HG03039 (cell line): Measurements from ENCODE around the gene ALG3.
"Not testable (repeated sequence)": the region's sequence is repeated elsewhere in the genome, so short reads cannot be mapped to it uniquely, and the experiment has no call there.

Source experiments
- ATAC-seq: cut with Tn5 transposase; IDR thresholded peaks from one replicate; pipeline ENCODE4 v1.9.1; 2021; ENCODE audit warnings: mild to moderate bottlenecking, moderate library complexity; ENCODE audit not compliant: unreplicated experiment

ALG3 gene

DNA sequence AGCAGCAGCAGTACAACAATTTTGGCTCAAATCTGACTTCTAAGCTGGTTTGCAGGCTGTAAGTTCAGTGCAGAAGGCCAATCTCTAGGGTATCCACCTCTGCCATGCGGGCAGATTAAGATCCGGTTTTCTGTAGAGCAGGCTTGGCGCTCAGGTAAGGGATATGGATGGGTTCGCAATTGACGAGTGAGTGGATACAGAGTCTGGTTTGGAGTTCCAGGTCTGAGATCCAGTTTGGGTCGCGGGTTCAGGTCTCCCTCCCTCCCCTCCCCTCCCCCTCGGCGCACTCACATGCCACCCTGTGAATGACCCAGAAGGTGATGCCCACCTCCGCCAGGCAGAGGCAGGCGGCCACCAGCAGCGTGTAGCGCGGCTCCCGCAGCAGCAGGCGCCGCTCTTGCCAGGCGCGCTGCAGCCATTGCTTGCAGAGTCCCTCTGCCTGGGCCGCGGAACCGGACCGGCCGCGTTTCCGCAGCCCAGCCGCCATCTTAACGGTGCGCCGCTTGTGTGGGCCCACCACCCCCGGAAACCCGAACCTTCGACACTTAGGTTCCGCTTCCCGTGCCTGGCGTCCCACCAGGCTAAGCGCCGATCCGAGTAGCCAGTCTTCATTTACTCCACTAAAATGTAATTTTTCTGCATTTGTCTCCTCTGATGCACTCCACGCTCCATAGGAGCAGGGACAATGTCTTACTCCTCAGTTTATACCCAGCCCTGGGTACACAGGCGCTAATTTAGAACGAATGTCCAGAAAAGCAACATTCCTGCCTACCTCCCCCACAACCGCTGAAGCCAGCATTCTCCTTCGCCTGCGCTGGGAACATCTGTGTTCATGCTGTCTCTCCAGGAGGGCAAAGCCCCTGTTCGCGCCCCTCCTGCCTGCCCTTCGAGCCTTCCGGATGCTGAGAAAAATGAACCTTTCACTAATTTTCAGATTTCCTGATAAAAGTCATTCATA lies at the start of gene ALG3:
ALG3 (minus strand) TSS at position 509 of the 958 bp plus-strand sequence; CDS start at position 487, 22 bp downstream.
- ATAC-seq, result peak; percentile 57

DNA sequence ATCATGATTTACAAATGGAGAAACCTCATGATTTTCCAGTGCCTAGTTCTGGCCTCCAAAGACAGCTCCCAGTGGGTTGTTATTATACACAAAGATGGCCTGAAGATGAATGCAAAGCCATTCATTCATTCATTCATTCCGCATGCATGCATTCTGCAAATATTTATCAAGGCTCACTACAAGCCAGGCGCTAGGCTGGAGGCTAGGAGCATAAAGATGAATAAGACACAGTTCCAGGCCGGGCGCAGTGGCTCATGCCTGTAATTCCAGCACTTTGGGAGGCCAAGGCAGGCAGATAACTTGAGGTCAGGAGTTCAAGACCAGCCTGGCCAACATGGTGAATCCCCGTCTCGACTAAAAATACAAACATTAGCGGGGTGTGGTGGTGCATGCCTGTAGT lies 47.9 kb upstream of the ALG3 start:
- ATAC-seq, result no peak

DNA sequence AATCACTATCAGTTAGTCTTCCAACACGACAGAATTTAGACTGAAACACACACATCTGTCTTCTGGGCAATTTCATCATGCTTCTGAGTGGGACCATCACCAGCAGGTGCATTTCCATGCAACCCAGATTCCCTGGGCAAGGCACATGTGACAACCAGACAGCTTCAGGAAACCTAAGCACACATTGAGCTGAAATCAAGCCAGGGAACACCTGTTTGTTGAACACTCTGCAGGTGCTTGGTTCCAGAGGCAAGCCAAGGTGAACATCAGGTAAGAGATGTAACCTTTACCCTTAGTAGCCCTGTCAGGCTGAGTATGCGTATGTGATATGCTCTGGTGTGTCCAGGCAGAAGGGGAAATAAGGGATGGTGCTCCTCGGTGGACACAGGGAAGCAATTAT lies 47.0 kb upstream of the ALG3 start:
- no peak for ATAC-seq

GRCh38 chr3:184291738-184292445 lies 43.1 kb upstream of the ALG3 start:
- no peak for ATAC-seq

DNA sequence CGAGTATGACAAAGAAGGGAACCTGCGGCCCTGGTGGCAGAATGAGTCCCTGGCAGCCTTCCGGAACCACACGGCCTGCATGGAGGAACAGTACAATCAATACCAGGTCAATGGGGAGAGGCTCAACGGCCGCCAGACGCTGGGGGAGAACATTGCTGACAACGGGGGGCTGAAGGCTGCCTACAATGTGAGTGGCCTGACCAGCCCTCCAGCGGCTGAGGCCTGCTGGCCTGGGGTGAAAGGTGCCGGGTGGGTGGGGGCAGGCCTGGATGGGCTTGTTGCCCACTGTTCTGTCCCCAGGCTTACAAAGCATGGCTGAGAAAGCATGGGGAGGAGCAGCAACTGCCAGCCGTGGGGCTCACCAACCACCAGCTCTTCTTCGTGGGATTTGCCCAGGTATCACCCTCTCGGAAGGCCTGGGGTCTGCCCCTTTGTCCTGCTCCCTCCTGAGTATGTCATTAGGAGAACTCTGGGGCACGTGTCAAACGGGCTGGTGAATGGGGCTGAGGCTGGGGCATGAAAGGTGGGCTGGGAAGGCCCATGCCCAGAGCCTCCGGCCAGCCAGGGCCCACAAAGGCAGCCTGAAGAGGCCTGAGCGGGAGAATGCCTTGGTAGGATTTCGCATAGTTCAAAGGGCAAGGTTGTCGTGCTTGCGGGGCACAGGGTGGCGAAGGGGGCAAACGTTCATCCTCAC lies 42.4 kb upstream of the ALG3 start:
- no peak for ATAC-seq

GRCh38 chr3:184290331-184290730 lies 41.6 kb upstream of the ALG3 start:
- no peak for ATAC-seq

DNA sequence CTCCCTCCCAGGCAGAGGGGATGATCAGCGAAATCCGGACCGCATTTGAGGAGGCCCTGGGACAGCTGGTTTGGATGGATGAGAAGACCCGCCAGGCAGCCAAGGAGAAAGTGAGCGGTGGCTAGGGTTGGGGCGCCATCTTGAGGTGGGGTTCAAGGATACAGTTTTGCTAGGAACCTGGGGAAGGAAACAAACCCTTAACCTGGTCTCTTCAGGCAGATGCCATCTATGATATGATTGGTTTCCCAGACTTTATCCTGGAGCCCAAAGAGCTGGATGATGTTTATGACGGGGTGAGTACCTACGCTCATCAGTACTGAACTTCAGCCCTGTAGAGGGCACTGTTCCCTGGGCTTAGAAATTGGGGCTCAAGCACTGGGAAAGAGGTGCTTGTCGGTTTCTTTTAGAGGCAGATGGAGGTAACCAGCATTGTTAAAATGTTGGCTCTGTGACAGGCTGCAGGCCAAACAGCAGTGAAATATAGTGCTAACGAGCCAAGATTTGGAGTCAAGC lies 40.7 kb upstream of the ALG3 start:
- no peak for ATAC-seq

- ATAC-seq, result no peak
These were observed 35.9 kb upstream of the ALG3 start for GRCh38 chr3:184284696-184285095.

GRCh38 chr3:184283681-184284080 lies 34.9 kb upstream of the ALG3 start:
- ATAC-seq, result no peak

GRCh38 chr3:184282941-184283340 lies 34.2 kb upstream of the ALG3 start:
- ATAC-seq, result no peak

GRCh38 chr3:184277366-184277765 lies 28.6 kb upstream of the ALG3 start:
- ATAC-seq, result no peak

DNA sequence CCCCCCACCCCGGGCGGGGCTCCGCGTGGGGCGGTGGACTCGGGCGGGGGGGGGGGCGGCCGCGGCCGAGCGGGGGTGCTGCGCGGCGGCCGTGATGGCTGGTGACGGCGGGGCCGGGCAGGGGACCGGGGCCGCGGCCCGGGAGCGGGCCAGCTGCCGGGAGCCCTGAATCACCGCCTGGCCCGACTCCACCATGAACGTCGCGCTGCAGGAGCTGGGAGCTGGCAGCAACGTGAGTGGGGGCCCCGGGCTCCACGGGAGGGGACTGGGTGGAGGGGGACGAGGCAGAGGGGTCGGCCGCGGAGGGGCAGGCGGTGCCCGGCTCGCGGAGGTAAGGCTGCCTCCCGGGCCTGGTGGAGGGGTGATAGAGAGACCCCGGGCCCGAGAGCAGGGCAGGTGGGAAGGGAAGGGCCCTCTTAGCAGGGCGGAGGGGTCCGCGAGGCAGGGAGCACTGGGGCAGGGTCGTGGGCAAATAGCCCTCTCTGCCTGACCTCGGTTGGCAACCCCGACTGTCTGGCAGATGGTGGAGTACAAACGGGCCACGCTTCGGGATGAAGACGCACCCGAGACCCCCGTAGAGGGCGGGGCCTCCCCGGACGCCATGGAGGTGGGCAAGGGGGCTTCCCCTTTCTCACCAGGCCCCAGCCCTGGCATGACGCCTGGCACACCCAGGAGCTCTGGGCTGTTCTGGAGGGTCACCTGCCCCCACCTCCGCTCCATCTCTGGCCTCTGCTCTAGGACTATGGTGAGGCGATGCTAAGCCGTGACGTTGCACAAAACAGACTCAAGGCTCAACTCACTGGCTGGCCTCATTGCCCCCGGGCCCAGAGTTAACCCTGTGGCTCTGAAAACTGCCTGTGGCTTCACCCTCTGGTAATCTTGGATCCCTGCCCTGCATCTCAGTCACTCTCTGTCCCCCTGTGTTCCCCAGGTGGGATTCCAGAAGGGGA lies 27.5 kb upstream of the ALG3 start, which contains the start of gene ECE2:
ECE2 (plus strand) TSS at position 62 of the 950 bp plus-strand sequence; CDS start at position 194, 132 bp downstream.
- no peak for ATAC-seq

DNA sequence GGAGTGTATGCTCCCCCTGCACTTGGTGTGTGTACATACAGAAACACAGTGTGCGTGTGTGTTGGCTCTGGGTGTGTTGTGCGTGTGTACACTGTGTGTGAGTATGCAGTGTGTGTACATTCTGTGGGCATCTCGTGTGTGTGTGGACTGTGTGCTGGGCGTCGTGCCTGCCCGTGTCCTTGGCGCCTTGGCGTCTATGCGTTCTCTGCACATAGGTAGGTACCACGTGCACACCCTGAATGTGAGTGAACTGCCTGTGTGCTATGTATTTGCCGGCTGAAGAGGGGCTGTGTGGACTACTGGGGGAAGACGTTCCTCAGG lies 26.6 kb upstream of the ALG3 start:
- ATAC-seq, result no peak

- no peak for ATAC-seq
These were observed 23.5 kb upstream of the ALG3 start for GRCh38 chr3:184272269-184272668.

DNA sequence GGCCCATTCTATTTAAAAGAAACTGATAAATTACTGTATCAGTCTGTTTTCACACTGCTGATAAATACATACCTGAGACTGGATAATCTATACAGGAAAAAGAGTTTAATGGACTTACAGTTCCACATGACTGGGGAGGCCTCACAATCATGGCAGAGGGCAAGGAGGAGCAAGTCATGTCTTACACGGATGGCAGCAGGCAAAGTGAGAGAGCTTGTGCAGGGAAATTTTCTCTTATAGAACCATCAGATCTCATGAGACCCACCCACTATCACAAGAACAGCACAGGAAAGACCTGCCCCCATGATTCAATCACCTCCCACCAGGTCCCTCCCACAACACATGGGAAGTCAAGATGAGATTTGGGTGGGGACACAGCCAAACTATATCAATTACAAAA lies 18.5 kb upstream of the ALG3 start:
- not testable (repeated sequence) for ATAC-seq

DNA sequence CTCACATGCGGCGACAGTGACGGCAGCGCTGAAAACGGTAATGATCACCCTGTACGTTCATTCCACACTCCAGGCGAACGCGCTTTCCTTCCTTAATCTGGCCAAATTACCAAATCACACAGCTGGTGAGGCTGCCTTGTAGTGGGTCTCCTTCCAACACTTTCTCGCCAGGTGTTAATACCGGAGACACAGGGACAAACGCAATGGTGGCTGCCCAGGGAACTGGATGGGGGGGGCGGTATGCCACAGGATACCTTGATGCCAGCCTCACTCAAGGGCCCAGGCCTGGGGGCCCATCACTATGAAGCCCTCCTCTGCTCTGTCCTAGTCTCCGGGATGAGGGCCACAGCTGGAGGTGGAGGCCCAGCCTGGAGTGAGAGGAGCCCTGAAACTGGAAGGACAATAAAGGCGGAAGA lies 14.0 kb upstream of the ALG3 start:
- no peak for ATAC-seq

DNA sequence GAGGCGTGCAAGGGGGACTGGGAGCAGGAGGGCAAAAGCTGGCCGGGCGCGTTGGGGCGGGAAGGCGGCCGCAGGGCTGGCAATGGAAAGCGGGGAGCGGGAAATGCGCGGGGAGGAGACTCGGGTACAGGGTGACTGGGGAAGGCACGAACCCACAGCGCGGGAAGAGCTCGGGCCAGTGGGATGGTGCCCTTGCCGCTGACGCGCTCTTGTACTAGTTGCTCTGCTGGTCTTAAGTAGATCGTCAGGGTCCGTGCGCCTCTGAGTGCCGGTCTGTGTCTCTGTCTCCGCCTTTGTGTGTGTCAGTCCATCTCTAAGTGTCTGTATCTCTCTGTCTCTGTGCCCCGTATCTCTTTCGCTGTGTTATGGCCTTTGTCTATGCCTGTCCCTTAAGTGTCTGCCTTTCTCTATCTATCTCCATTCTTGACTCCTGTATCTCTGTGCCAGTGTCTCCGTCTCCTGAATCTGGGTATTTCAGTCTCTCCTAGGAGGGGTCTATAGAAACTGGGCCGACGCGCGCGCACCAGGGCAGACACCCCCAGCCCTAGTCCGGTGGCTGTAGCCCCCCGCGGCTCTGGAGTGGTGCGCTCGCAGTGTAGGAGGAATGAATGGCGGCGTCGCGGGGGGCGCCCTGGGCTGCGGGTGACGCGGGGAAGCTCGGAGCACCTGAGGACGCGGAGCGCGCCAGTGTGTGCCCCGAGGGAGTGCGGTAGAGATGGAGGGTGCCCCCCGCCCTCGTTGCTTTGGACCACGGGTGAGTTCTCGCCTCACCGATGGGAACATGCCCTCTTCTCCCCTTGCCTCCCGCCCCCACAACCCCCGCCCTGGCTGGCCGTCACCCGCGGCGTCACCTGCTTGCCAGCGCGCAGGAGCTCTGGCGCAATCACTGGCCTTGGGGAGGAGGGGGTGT lies 13.3 kb upstream of the ALG3 start:
- ATAC-seq, result no peak

DNA sequence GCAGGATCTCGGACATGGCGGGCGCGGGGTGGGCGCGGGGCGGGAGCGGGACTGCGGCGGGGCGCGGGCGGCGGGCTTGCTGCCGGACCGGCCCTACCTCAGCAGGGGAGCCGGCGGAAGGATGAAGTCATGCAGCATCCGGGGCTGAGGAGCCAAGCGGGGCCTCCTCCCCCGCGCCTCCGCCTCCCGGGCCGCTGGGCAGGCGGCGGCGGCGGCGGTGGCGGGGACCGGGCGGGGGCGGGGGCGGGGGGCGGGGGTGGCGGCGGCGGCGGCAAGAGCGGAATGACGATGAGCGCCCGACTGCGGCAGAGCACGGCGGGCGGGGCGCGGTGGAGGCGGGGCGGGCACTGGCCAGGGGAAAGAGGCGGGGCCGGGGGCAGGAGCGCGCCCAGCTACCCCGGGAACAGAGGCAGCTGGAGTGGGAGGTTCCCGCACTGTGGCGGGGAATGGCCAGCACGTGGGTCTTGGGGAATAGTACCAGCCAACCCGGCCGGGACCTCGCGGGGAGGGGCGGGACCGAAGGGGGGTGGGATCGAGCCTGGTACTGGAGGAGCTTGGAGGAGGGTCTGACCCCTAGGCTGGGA lies 12.6 kb upstream of the ALG3 start, which contains the start of gene CAMK2N2:
CAMK2N2 (minus strand) TSS at position 284 of the 584 bp plus-strand sequence; CDS start at position 16, 268 bp downstream.
- no peak for ATAC-seq
